ENCODE data around the gene BANK1. TPM values are rescaled to one million over a fixed set of nuclear protein-coding genes. Genes with fewer than 3 reads are reported as not detected.

BANK1 gene
- total and polyA plus RNA-seq, 8 donors = 0.31 to 24.3 (median 2.1) TPM; not detected in 1

- no peak overlapping the region for H3K4me3 ChIP-seq
- peaks cover 0 to 6% (median 0%) of the 10 kb centered on the region in 4 donors for H3K4me1 ChIP-seq
- 63 to 76% (median 70%) methylated on average over 1 of the region's 1 CpG for WGBS, 5 donors
- H3K27ac ChIP-seq = no peak overlapping the region
- H3K27me3 ChIP-seq = no peaks in the 10 kb centered on the region
- TF ChIP-seq, protein P1, sequence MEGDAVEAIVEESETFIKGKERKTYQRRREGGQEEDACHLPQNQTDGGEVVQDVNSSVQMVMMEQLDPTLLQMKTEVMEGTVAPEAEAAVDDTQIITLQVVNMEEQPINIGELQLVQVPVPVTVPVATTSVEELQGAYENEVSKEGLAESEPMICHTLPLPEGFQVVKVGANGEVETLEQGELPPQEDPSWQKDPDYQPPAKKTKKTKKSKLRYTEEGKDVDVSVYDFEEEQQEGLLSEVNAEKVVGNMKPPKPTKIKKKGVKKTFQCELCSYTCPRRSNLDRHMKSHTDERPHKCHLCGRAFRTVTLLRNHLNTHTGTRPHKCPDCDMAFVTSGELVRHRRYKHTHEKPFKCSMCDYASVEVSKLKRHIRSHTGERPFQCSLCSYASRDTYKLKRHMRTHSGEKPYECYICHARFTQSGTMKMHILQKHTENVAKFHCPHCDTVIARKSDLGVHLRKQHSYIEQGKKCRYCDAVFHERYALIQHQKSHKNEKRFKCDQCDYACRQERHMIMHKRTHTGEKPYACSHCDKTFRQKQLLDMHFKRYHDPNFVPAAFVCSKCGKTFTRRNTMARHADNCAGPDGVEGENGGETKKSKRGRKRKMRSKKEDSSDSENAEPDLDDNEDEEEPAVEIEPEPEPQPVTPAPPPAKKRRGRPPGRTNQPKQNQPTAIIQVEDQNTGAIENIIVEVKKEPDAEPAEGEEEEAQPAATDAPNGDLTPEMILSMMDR (IDR thresholded peaks at IDR 0.05) = no peak
- TF ChIP-seq EP300 (IDR thresholded peaks at IDR 0.05) (no peak), POLR2AphosphoS5 (IDR thresholded peaks at IDR 0.05) (no peak), POLR2A (IDR thresholded peaks at IDR 0.05) (no peak)
- intact Hi-C loops (cut with DNase I; ENCODE audit: low total_unique reads) = no loop called here
- no peaks in the 10 kb centered on the region for H3K9me3 ChIP-seq
- H3K36me3 ChIP-seq = no peaks in the 10 kb centered on the region
- no peak for DNase-seq
Observed at GRCh38 chr4:102061133-102061532, 270.6 kb downstream of the BANK1 start.

DNA sequence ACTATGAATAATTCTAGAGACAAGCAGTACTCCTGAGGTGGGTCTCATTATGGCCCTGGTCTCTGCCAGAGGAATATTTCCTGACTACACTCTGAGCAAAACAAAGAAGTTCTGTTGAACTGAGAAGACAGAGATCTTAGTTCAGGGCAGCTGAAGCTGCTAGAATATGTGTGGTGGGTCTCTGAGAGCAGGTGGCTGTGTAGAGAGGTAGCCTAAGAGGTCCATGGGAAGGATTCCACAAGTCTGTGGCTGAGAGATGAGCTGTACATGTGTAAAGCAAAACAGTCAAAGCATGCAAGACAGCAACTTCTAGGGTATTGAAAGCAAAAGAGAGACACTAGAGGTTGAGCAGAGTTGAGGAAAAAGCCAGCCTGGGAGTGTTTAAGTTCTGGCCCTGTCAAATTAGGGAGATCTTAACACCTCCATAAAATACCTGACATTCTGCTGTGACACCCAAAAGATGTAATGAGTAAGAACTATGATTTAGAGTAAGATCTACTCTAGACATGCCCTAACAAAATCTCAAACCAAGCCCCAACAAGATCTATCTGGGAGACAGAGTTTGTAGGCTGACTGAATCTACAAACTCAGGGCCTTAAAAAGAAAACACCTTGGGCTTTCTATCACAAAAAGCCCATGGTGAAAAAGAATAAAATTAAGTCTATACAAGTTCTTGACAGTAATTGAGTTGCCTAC is 274.4 kb downstream of the BANK1 start:
- intact Hi-C loops (cut with DNase I; ENCODE audit: low total_unique reads) = no loop called here
- H3K36me3 ChIP-seq = no peaks in the 10 kb centered on the region

GRCh38 chr4:102076622-102077021 is 286.1 kb downstream of the BANK1 start:
- DNase-seq = no peak
- Histone ChIP-seq H3K9me3 (no peaks in the 10 kb centered on the region), H3K27ac (no peak overlapping the region), H3K36me3 (no peaks in the 10 kb centered on the region), H3K27me3 (no peaks in the 10 kb centered on the region), H3K4me3 (no peak overlapping the region), H3K4me1 (no peaks in the 10 kb centered on the region)
- intact Hi-C loops (cut with DNase I; ENCODE audit: low total_unique reads) = no loop called here
- 60 to 74% (median 67%) methylated on average over 1 of the region's 1 CpG for WGBS, 5 donors
- no peak for TF ChIP-seq EP300 (IDR thresholded peaks at IDR 0.05)
- no peak for TF ChIP-seq POLR2AphosphoS5 (IDR thresholded peaks at IDR 0.05)
- no peak for TF ChIP-seq POLR2A (IDR thresholded peaks at IDR 0.05)
- TF ChIP-seq, protein P1 (IDR thresholded peaks at IDR 0.05) = no peak

More for the DNA sequence above, 274.4 kb downstream of the BANK1 start:
- no peak for TF ChIP-seq EP300 (IDR thresholded peaks at IDR 0.05)
- no peak for TF ChIP-seq POLR2AphosphoS5 (IDR thresholded peaks at IDR 0.05)
- TF ChIP-seq, protein P1 (IDR thresholded peaks at IDR 0.05) = no peak
- no peak for TF ChIP-seq POLR2A (IDR thresholded peaks at IDR 0.05)
- H3K4me1 ChIP-seq = no peaks in the 10 kb centered on the region
- H3K27ac ChIP-seq = no peak overlapping the region
- no peaks in the 10 kb centered on the region for H3K9me3 ChIP-seq
- DNase-seq = no peak
- no peaks in the 10 kb centered on the region for H3K27me3 ChIP-seq
- H3K4me3 ChIP-seq = no peak overlapping the region

- Histone ChIP-seq H3K4me3 (no peak overlapping the region), H3K4me1 (no peaks in the 10 kb centered on the region), H3K36me3 (no peaks in the 10 kb centered on the region), H3K27me3 (no peaks in the 10 kb centered on the region), H3K27ac (no peak overlapping the region), H3K9me3 (no peaks in the 10 kb centered on the region)
- no peak for TF ChIP-seq POLR2AphosphoS5 (IDR thresholded peaks at IDR 0.05)
- TF ChIP-seq POLR2A (IDR thresholded peaks at IDR 0.05) = no peak
- TF ChIP-seq, protein P1 (IDR thresholded peaks at IDR 0.05) = no peak
- intact Hi-C loops (cut with DNase I; ENCODE audit: low total_unique reads) = no loop called here
- no peak for DNase-seq
- 73 to 91% (median 87%) methylated on average over 2 of the region's 2 CpGs for WGBS, 5 donors
Observed at GRCh38 chr4:102080184-102080583, 289.7 kb downstream of the BANK1 start.

All from stomach (tissue), 9 donors.